PC-9 (cell line): Measurements from ENCODE around the gene GUK1. TPM values are rescaled to one million over a fixed set of nuclear protein-coding genes. Genes with fewer than 3 reads are reported as not detected.

Source experiments
- BruUV-seq: library from RNA; stranded (reverse); fragments of 400-500 nt; replicated peaks from 2 replicates; lab custom pipeline; 2021; lab: Mats Ljungman, UMichigan
- CTCF ChIA-PET: fragments of 300-600 bp; sonication (Branson Sonifier 250); formaldehyde crosslinking; loops from one replicate; lab custom pipeline; 2022; ENCODE audit warnings: antibody characterized with exemption; lab: Charles Lee
- POLR2A ChIA-PET: fragments of 300-600 bp; sonication (Branson Sonifier 250); formaldehyde crosslinking; loops from one replicate; lab custom pipeline; 2022; ENCODE audit warnings: antibody characterized with exemption; ENCODE audit not compliant: unreplicated experiment; lab: Charles Lee
- DNase-seq, 2 experiments: peaks; one replicate each; pipeline versions ENCODE4 v3.0.0 to v3.0.0-alpha.2; 2015 to 2022; ENCODE audit warnings: mixed read lengths in 1 of 2
- H2AFZ ChIP-seq: fragments of 200-600 bp; sonication (generic); 2 replicates; pipeline ENCODE4 v1.8.1; 2017; ENCODE audit warnings: antibody characterized with exemption
- H3F3A ChIP-seq: fragments of 200-600 bp; sonication (generic); 2 replicates; pipeline ENCODE4 v1.8.1; 2017; ENCODE audit warnings: antibody characterized with exemption, mild to moderate bottlenecking, low read depth; ENCODE audit not compliant: insufficient read depth
- H3K27ac ChIP-seq: fragments of 200-600 bp; sonication (generic); 2 replicates; pipeline ENCODE4 v1.6.1; 2016; ENCODE audit warnings: mixed run types
- H3K27me3 ChIP-seq: fragments of 200-600 bp; sonication (generic); 2 replicates; pipeline ENCODE4 v1.6.1; 2016; ENCODE audit warnings: low read depth, mixed run types; ENCODE audit not compliant: insufficient read depth
- H3K36me3 ChIP-seq: fragments of 200-600 bp; sonication (generic); 2 replicates; pipeline ENCODE4 v1.6.1; 2016; ENCODE audit warnings: low read depth, mixed run types
- H3K4me1 ChIP-seq: fragments of 200-600 bp; sonication (generic); replicated peaks from 2 replicates; pipeline ENCODE4 v1.6.1; 2016; ENCODE audit warnings: mixed run types; ENCODE audit not compliant: insufficient read depth
- H3K4me2 ChIP-seq: fragments of 200-600 bp; sonication (generic); 2 replicates; pipeline ENCODE4 v1.6.1; 2017; ENCODE audit warnings: mixed run types
- H3K4me3 ChIP-seq: fragments of 200-600 bp; sonication (generic); 2 replicates; pipeline ENCODE4 v1.6.1; 2016; ENCODE audit warnings: mixed run types
- H3K79me2 ChIP-seq: fragments of 200-600 bp; sonication (generic); 2 replicates; pipeline ENCODE4 v1.6.1; 2017; ENCODE audit warnings: low read depth, mixed run types
- H3K9me2 ChIP-seq: fragments of 200-600 bp; sonication (generic); 2 replicates; pipeline ENCODE4 v1.8.1; 2017; ENCODE audit warnings: mild to moderate bottlenecking; ENCODE audit not compliant: insufficient read depth
- H3K9me3 ChIP-seq: fragments of 200-600 bp; sonication (generic); 2 replicates; pipeline ENCODE4 v1.8.1; 2016; ENCODE audit warnings: low read depth; ENCODE audit not compliant: insufficient read depth
- H4K20me1 ChIP-seq: fragments of 200-600 bp; sonication (generic); 2 replicates; pipeline ENCODE4 v1.8.1; 2017; ENCODE audit not compliant: insufficient read depth
- CTCF ChIP-seq: fragments of 200-600 bp; sonication (generic); conservative IDR thresholded peaks from 2 replicates; pipeline ENCODE4 v1.6.1; 2017; ENCODE audit warnings: mixed run types, antibody characterized with exemption, mild to moderate bottlenecking, moderate library complexity
- EZH2 ChIP-seq: fragments of 200-600 bp; sonication (generic); IDR thresholded peaks from 2 replicates; pipeline ENCODE4 v1.8.0; 2017; ENCODE audit warnings: antibody characterized with exemption, low read depth
- intact Hi-C: fragments of 100-400 bp; cut with micrococcal nuclease; formaldehyde crosslinking; loops from one replicate; pipeline ENCODE4 v1.10.0; 2022; ENCODE audit not compliant: unreplicated experiment
- total RNA-seq: library from RNA; stranded (reverse); gene quantifications from 2 replicates; pipeline ENCODE4 v1.2.3, GENCODE V29; 2021

The GUK1 gene
- total RNA-seq, 1 experiment from 2014 or later, result 239 TPM

GRCh38 chr1:228154670-228155571 is 14.8 kb downstream of the GUK1 start:
- H3F3A ChIP-seq, result no peaks in the 10 kb centered on the region
- H2AFZ ChIP-seq, result no peak overlapping the region
- no peak overlapping the region for H3K27ac ChIP-seq
- no peaks in the 10 kb centered on the region for H3K36me3 ChIP-seq
- no peak overlapping the region for H3K4me3 ChIP-seq
- H3K4me2 ChIP-seq, result no peak overlapping the region
- DNase-seq, result no peak
- TF ChIP-seq EZH2 (no peak), CTCF (no peak)
- H3K9me3 ChIP-seq, result no peaks in the 10 kb centered on the region
- no peaks in the 10 kb centered on the region for H3K9me2 ChIP-seq
- ChIA-PET CTCF (interaction anchor here (0.6 to 1.0 kb wide), 2 partner anchors 10 to 123 kb away, joined by 3 to 5 read pairs; partner anchors contain the start of gene IBA57), POLR2A (interaction anchor here (0.6 kb wide), 1 partner anchor 29 kb away, joined by 4 read pairs; no protein-coding TSS in a partner anchor)
- no TSS peak for BruUV-seq
- no peaks in the 10 kb centered on the region for H3K79me2 ChIP-seq
- H4K20me1 ChIP-seq, result no peaks in the 10 kb centered on the region
- H3K4me1 ChIP-seq, result no peaks in the 10 kb centered on the region
- no peaks in the 10 kb centered on the region for H3K27me3 ChIP-seq
- intact Hi-C loops, result no loop called here

- H3K9me2 ChIP-seq, result no peaks in the 10 kb centered on the region
- TF ChIP-seq CTCF (no peak), EZH2 (no peak)
- H3K4me3 ChIP-seq, result no peak overlapping the region
- H3K9me3 ChIP-seq, result no peaks in the 10 kb centered on the region
- no peak overlapping the region for H3K27ac ChIP-seq
- ChIA-PET POLR2A (no interaction called here), CTCF (interaction anchor here (0.6 to 1.0 kb wide), 2 partner anchors 9 to 122 kb away, joined by 3 to 5 read pairs; partner anchors contain the start of gene IBA57)
- H2AFZ ChIP-seq, result no peak overlapping the region
- no peak overlapping the region for H3K4me2 ChIP-seq
- no peak for DNase-seq
- H3F3A ChIP-seq, result no peaks in the 10 kb centered on the region
- BruUV-seq, result no TSS peak
- no peaks in the 10 kb centered on the region for H3K79me2 ChIP-seq
- no peaks in the 10 kb centered on the region for H3K27me3 ChIP-seq
- H3K36me3 ChIP-seq, result no peaks in the 10 kb centered on the region
- intact Hi-C loops, result no loop called here
- no peaks in the 10 kb centered on the region for H4K20me1 ChIP-seq
- H3K4me1 ChIP-seq, result no peaks in the 10 kb centered on the region
Observed at GRCh38 chr1:228155596-228156514, 15.8 kb downstream of the GUK1 start.

GRCh38 chr1:228156515-228156881 is 16.4 kb downstream of the GUK1 start:
- BruUV-seq, result no TSS peak
- no peak for DNase-seq

More at GRCh38 chr1:228156515-228156881, 16.4 kb downstream of the GUK1 start:
- Histone ChIP-seq H3K9me3 (no peaks in the 10 kb centered on the region), H3K27ac (no peak overlapping the region), H3K27me3 (no peaks in the 10 kb centered on the region), H3K4me2 (no peak overlapping the region), H3F3A (no peaks in the 10 kb centered on the region; the same call in 1 of the 2 replicates), H2AFZ (no peak overlapping the region), H4K20me1 (no peaks in the 10 kb centered on the region), H3K4me3 (no peak overlapping the region), H3K79me2 (no peaks in the 10 kb centered on the region), H3K9me2 (no peaks in the 10 kb centered on the region), H3K36me3 (no peaks in the 10 kb centered on the region), H3K4me1 (no peaks in the 10 kb centered on the region)
- ChIA-PET POLR2A (no interaction called here), CTCF (no interaction called here)
- intact Hi-C loops, result no loop called here
- TF ChIP-seq CTCF (no peak), EZH2 (no peak)
